ENCODE data around the gene EHHADH.

Gene EHHADH

GRCh38 chr3:185270262-185270955 lies 16.6 kb upstream of the EHHADH start:
- no peaks in the 10 kb centered on the region for H4K20me1 ChIP-seq (ENCODE audit: insufficient read depth, low read length, poor library complexity, severe bottlenecking)
- H3K36me3 ChIP-seq (ENCODE audit: insufficient read depth, low read length) = no peaks in the 10 kb centered on the region
- no peaks in the 10 kb centered on the region for H3K9me3 ChIP-seq (ENCODE audit: insufficient read depth, low read depth, low read length)
- no peak overlapping the region for H2AFZ ChIP-seq (ENCODE audit: low read length)
- H3K4me3 ChIP-seq (ENCODE audit: low read length, poor library complexity, severe bottlenecking) = no peak overlapping the region
- no peaks in the 10 kb centered on the region for H3K27me3 ChIP-seq (ENCODE audit: insufficient read depth, low read length, poor library complexity, severe bottlenecking)
- H3F3A ChIP-seq (ENCODE audit: low read depth) = no peaks in the 10 kb centered on the region
- H3K9ac ChIP-seq (ENCODE audit: low read depth, low read length, poor library complexity, severe bottlenecking) = no peak overlapping the region
- H3K9me2 ChIP-seq (replicated peaks; ENCODE audit: low read depth, low read length) = no peaks in the 10 kb centered on the region
- H3K79me2 ChIP-seq (ENCODE audit: insufficient read depth, low read length) = no peaks in the 10 kb centered on the region
- no peak overlapping the region for H3K4me2 ChIP-seq (ENCODE audit: low read depth, low read length, poor library complexity, severe bottlenecking)
- H3K4me1 ChIP-seq (ENCODE audit: insufficient read depth, low read length, poor library complexity, severe bottlenecking) = no peaks in the 10 kb centered on the region
- TF ChIP-seq EZH2phosphoT487 (IDR thresholded peaks at IDR 0.05; ENCODE audit: borderline replicate concordance) = no peak
- peak; percentile 79 for TF ChIP-seq CTCF (conservative IDR thresholded peaks at IDR 0.05; ENCODE audit: low read length)

GRCh38 chr3:185268194-185268962 lies 14.5 kb upstream of the EHHADH start:
- Histone ChIP-seq H3K9me2 (replicated peaks; ENCODE audit: low read depth, low read length) (no peaks in the 10 kb centered on the region), H3F3A (ENCODE audit: low read depth) (no peaks in the 10 kb centered on the region), H3K79me2 (ENCODE audit: insufficient read depth, low read length) (no peaks in the 10 kb centered on the region), H2AFZ (ENCODE audit: low read length) (peak overlapping the region; percentile 64; the same call in 1 of the 2 replicates), H4K20me1 (ENCODE audit: insufficient read depth, low read length, poor library complexity, severe bottlenecking) (no peaks in the 10 kb centered on the region), H3K9ac (ENCODE audit: low read depth, low read length, poor library complexity, severe bottlenecking) (no peak overlapping the region), H3K4me3 (ENCODE audit: low read length, poor library complexity, severe bottlenecking) (no peak overlapping the region), H3K9me3 (ENCODE audit: insufficient read depth, low read depth, low read length) (no peaks in the 10 kb centered on the region), H3K27me3 (ENCODE audit: insufficient read depth, low read length, poor library complexity, severe bottlenecking) (no peaks in the 10 kb centered on the region), H3K4me1 (ENCODE audit: insufficient read depth, low read length, poor library complexity, severe bottlenecking) (no peaks in the 10 kb centered on the region), H3K36me3 (ENCODE audit: insufficient read depth, low read length) (no peaks in the 10 kb centered on the region), H3K4me2 (ENCODE audit: low read depth, low read length, poor library complexity, severe bottlenecking) (no peak overlapping the region)
- no peak for TF ChIP-seq CTCF (conservative IDR thresholded peaks at IDR 0.05; ENCODE audit: low read length)
- no peak for TF ChIP-seq EZH2phosphoT487 (IDR thresholded peaks at IDR 0.05; ENCODE audit: borderline replicate concordance)

GRCh38 chr3:185267193-185267592 lies 13.3 kb upstream of the EHHADH start:
- no peak overlapping the region for H3K4me3 ChIP-seq (ENCODE audit: low read length, poor library complexity, severe bottlenecking)
- H3K27me3 ChIP-seq (ENCODE audit: insufficient read depth, low read length, poor library complexity, severe bottlenecking) = no peaks in the 10 kb centered on the region
- no peak overlapping the region for H3K9ac ChIP-seq (ENCODE audit: low read depth, low read length, poor library complexity, severe bottlenecking)
- H3K36me3 ChIP-seq (ENCODE audit: insufficient read depth, low read length) = no peaks in the 10 kb centered on the region
- H3K4me2 ChIP-seq (ENCODE audit: low read depth, low read length, poor library complexity, severe bottlenecking) = no peak overlapping the region
- H3K9me3 ChIP-seq (ENCODE audit: insufficient read depth, low read depth, low read length) = no peaks in the 10 kb centered on the region
- H4K20me1 ChIP-seq (ENCODE audit: insufficient read depth, low read length, poor library complexity, severe bottlenecking) = no peaks in the 10 kb centered on the region
- no peaks in the 10 kb centered on the region for H3K79me2 ChIP-seq (ENCODE audit: insufficient read depth, low read length)
- TF ChIP-seq EZH2phosphoT487 (IDR thresholded peaks at IDR 0.05; ENCODE audit: borderline replicate concordance) (no peak), CTCF (conservative IDR thresholded peaks at IDR 0.05; ENCODE audit: low read length) (no peak)
- H3F3A ChIP-seq (ENCODE audit: low read depth) = no peaks in the 10 kb centered on the region
- no peaks in the 10 kb centered on the region for H3K4me1 ChIP-seq (ENCODE audit: insufficient read depth, low read length, poor library complexity, severe bottlenecking)
- H2AFZ ChIP-seq (ENCODE audit: low read length) = no peak overlapping the region
- no peaks in the 10 kb centered on the region for H3K9me2 ChIP-seq (replicated peaks; ENCODE audit: low read depth, low read length)
